IPS DF 6.9 (cell line): ENCODE measurements around the gene TMEM92.
A peak's percentile ranks its signal among the peaks of the same experiment; 100 is the strongest.

Experiments used
- DNase-seq: peaks from one replicate; pipeline ENCODE4 v3.0.0-alpha.2; 2013; ENCODE audit warnings: low read depth, low spot score
- H3K27ac ChIP-seq: one replicate; pipeline ENCODE4 v1.5.1; 2013; ENCODE audit warnings: low read length, control low read depth
- H3K27me3 ChIP-seq: 2 replicates; pipeline ENCODE4 v1.6.1; 2013; ENCODE audit warnings: mild to moderate bottlenecking, low read length; ENCODE audit not compliant: control insufficient read depth, insufficient read depth
- H3K36me3 ChIP-seq: 2 replicates; pipeline ENCODE4 v1.6.1; 2013; ENCODE audit warnings: low read length; ENCODE audit not compliant: control insufficient read depth, insufficient read depth
- H3K4me1 ChIP-seq: 2 replicates; pipeline ENCODE4 v1.6.1; 2013; ENCODE audit warnings: low read length; ENCODE audit not compliant: control insufficient read depth, insufficient read depth
- H3K4me3 ChIP-seq: 2 replicates; pipeline ENCODE4 v1.5.1; 2013; ENCODE audit warnings: mild to moderate bottlenecking, low read length
- H3K9me3 ChIP-seq: 2 replicates; pipeline ENCODE4 v1.6.1; 2013; ENCODE audit warnings: low read length, inconsistent platforms; ENCODE audit not compliant: control insufficient read depth, insufficient read depth
- WGBS: extraction: QIAGEN DNeasy Blood & Tissue Kit; methylation state at CpG from one replicate; pipeline ENCODE4 v1.1.7; 2013; ENCODE audit warnings: mixed read lengths, missing lambda C conversion rate; ENCODE audit not compliant: insufficient read length, insufficient coverage; 5-methylcytosine and 5-hydroxymethylcytosine counted together

Gene TMEM92

GRCh38 chr17:50262001-50262794, 12.1 kb upstream of the TMEM92 start:
- WGBS: no CpG with 5 or more reads among the region's 14 CpGs
- no peaks in the 10 kb centered on the region for H3K27me3 ChIP-seq
- H3K4me3 ChIP-seq: no peak overlapping the region
- no peak for DNase-seq
- no peaks in the 10 kb centered on the region for H3K9me3 ChIP-seq
- H3K4me1 ChIP-seq: peaks cover 9% of the 10 kb centered on the region
- H3K36me3 ChIP-seq: no peaks in the 10 kb centered on the region
- no peak overlapping the region for H3K27ac ChIP-seq

- Histone ChIP-seq H3K9me3 (no peaks in the 10 kb centered on the region), H3K4me3 (peak overlapping the region; percentile 1; the same call in 1 of the 2 replicates), H3K36me3 (no peaks in the 10 kb centered on the region), H3K27me3 (no peaks in the 10 kb centered on the region), H3K27ac (no peak overlapping the region), H3K4me1 (peaks cover 9% of the 10 kb centered on the region)
- WGBS: no CpG with 5 or more reads among the region's 10 CpGs
- DNase-seq: no peak
Observed at GRCh38 chr17:50263331-50264262, 10.7 kb upstream of the TMEM92 start.

GRCh38 chr17:50264263-50265113, 9.8 kb upstream of the TMEM92 start:
- no peaks in the 10 kb centered on the region for H3K27me3 ChIP-seq
- peak overlapping the region; percentile 1; the same call in 1 of the 2 replicates for H3K4me3 ChIP-seq
- no peak overlapping the region for H3K27ac ChIP-seq
- H3K4me1 ChIP-seq: peaks cover 9% of the 10 kb centered on the region
- no peaks in the 10 kb centered on the region for H3K9me3 ChIP-seq
- no CpG with 5 or more reads among the region's 23 CpGs for WGBS
- no peaks in the 10 kb centered on the region for H3K36me3 ChIP-seq
- DNase-seq: no peak

- DNase-seq: no peak
- Histone ChIP-seq H3K4me3 (no peak overlapping the region), H3K27ac (no peak overlapping the region), H3K27me3 (no peaks in the 10 kb centered on the region), H3K36me3 (no peaks in the 10 kb centered on the region), H3K4me1 (peaks cover 8% of the 10 kb centered on the region), H3K9me3 (no peaks in the 10 kb centered on the region)
- WGBS: no CpG with 5 or more reads among the region's 2 CpGs
Observed at GRCh38 chr17:50265212-50265611, 9.1 kb upstream of the TMEM92 start.

DNA sequence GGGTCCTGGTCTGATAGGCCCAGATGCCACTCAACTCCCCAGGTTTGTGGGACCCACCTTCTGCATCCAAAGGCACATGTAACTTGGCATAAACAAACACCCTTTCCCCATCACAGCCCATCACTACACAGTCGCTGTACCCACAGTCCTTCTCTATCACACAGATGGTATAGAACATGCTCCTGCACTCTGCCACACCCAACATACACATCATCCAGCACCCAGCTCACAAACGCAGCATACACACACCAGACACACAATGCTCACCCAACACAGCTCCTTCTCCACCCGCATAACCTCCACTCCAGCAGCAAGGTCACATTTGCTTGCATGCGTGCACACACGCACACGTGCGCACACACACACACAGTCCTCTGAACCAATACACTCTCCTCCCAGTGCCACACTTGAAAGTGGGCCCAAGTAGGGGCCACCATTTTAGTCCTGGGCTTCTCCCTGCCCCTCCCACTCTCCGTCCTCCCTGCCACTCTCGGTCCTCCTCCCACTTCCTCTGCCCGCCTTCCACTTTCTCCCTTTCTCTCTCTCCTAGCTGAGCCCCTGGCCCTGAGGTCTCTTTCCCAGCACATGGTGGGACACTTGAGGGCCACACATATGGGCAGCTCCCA, 8.5 kb upstream of the TMEM92 start:
- no peak for DNase-seq
- Histone ChIP-seq H3K4me3 (no peak overlapping the region), H3K36me3 (no peaks in the 10 kb centered on the region), H3K27ac (no peak overlapping the region), H3K9me3 (no peaks in the 10 kb centered on the region), H3K27me3 (no peaks in the 10 kb centered on the region), H3K4me1 (peaks cover 13% of the 10 kb centered on the region)
- no CpG with 5 or more reads among the region's 10 CpGs for WGBS

- no peak for DNase-seq
- no peak overlapping the region for H3K27ac ChIP-seq
- H3K4me1 ChIP-seq: peaks cover 13% of the 10 kb centered on the region
- no peak overlapping the region for H3K4me3 ChIP-seq
- WGBS: no CpG with 5 or more reads among the region's 13 CpGs
- no peaks in the 10 kb centered on the region for H3K36me3 ChIP-seq
- H3K27me3 ChIP-seq: no peaks in the 10 kb centered on the region
- no peaks in the 10 kb centered on the region for H3K9me3 ChIP-seq
Observed at GRCh38 chr17:50266384-50267073, 7.7 kb upstream of the TMEM92 start.

DNA sequence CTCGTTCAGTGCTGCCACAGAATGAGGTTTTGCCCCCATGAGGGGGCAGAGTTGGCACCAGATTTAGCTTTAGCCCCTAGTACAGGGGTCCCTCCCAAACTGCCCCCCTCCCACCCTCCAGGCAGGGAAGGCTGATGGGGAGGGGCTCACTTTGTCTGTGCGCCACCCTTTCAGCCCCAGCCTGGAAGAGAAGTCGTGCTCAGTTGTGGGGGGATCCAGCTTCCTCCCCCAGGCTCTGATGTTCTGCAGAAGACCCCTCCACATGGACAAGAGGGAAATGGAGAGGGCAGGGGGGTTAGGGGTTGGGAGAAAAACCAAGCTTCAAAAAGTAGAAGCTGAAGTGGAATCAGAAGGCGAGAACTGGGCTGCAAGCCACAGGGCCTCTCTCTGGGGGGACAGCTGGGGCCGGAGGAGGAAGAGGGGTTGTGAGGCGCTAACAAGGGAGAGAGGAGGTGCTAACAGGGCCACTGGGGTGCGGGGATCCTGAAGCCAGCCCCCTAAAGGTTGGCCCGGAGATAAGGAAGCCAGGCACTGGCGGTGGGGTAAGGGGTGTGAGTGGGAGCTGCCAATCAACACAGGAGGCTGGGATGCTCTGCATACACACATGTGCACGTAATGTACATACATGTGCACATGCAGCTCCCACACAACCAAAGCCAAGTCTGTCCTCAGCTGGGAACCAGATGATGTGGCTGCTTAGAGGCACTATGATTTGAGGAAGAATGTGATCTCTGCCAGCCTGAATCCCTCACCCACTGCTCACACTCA, 7.0 kb upstream of the TMEM92 start:
- Histone ChIP-seq H3K4me3 (no peak overlapping the region), H3K27ac (no peak overlapping the region), H3K4me1 (peaks cover 13% of the 10 kb centered on the region), H3K27me3 (no peaks in the 10 kb centered on the region), H3K36me3 (no peaks in the 10 kb centered on the region), H3K9me3 (no peaks in the 10 kb centered on the region)
- DNase-seq: no peak
- WGBS: no CpG with 5 or more reads among the region's 10 CpGs

GRCh38 chr17:50268026-50268425, 6.2 kb upstream of the TMEM92 start:
- WGBS: no CpG with 5 or more reads among the region's 5 CpGs

DNA sequence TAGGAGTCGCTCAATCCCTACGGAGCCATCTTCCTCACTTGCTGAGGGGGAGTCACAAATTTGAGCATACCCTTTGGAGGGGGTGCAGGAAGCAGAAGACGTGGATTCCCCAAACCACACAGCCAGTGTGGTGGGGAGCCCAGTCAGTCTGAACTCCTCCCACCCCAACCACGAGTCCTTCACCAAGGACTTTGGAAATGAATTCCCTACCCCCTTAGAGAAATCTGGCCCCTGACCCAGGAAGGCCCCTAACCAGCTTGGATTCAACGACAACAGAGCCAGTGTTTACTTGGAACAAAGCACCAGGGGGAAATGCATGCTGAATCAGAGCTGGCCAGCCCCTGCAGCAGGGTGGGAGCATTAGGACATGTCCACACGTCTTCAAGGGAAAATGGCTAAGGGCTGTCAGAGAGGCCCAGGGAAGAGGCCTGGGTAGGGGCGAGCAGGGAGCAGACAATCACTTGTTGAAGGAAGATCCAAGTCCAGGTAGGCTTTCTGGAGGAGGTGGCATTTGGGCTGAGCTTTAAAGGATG, 5.5 kb upstream of the TMEM92 start:
- WGBS: no CpG with 5 or more reads among the region's 7 CpGs
- no peaks in the 10 kb centered on the region for H3K27me3 ChIP-seq
- H3K27ac ChIP-seq: no peak overlapping the region
- no peaks in the 10 kb centered on the region for H3K9me3 ChIP-seq
- H3K36me3 ChIP-seq: no peaks in the 10 kb centered on the region
- H3K4me1 ChIP-seq: peaks cover 15% of the 10 kb centered on the region
- no peak overlapping the region for H3K4me3 ChIP-seq
- no peak for DNase-seq

More at GRCh38 chr17:50268026-50268425, 6.2 kb upstream of the TMEM92 start:
- Histone ChIP-seq H3K27ac (no peak overlapping the region), H3K4me3 (no peak overlapping the region), H3K36me3 (no peaks in the 10 kb centered on the region), H3K27me3 (no peaks in the 10 kb centered on the region), H3K4me1 (peaks cover 13% of the 10 kb centered on the region), H3K9me3 (no peaks in the 10 kb centered on the region)
- DNase-seq: no peak
